Testis (tissue), 3 donors: ENCODE measurements around the gene ASB3. TPM values are rescaled to one million over a fixed set of nuclear protein-coding genes. Genes with fewer than 3 reads are reported as not detected.
A peak's percentile ranks its signal among the peaks of the same experiment; 100 is the strongest.
"Not testable (repeated sequence)": the region's sequence is repeated elsewhere in the genome, so short reads cannot be mapped to it uniquely, and the experiment has no call there.

Experiments used
- DNase-seq: peaks from one replicate; pipeline ENCODE4 v3.0.0-alpha.2; 2019
- H3K27ac ChIP-seq, 2 donors: fragments of 200-600 bp; sonication (generic); one replicate each; pipeline ENCODE4 v1.5.1; 2019
- H3K27me3 ChIP-seq: fragments of 200-600 bp; sonication (generic); one replicate; pipeline ENCODE4 v1.5.1; 2019
- H3K36me3 ChIP-seq: fragments of 200-600 bp; sonication (generic); one replicate; pipeline ENCODE4 v1.5.1; 2017; ENCODE audit warnings: low read depth; ENCODE audit errors: missing control alignments
- H3K4me1 ChIP-seq: fragments of 200-600 bp; sonication (generic); one replicate; pipeline ENCODE4 v1.5.1; 2019
- H3K4me3 ChIP-seq, 2 donors: fragments of 200-600 bp; sonication (generic); one replicate each; pipeline ENCODE4 v1.5.1; 2017 to 2019
- H3K9me3 ChIP-seq: fragments of 200-600 bp; sonication (generic); one replicate; pipeline ENCODE4 v1.5.1; 2017
- CTCF ChIP-seq, 3 experiments: fragments of 450-650 bp in 2 of 3; fragments of 200-600 bp in 1 of 3; sonication (generic) in 1 of 3; IDR thresholded peaks; one replicate each; pipeline ENCODE4 v1.5.1; 2016 to 2019; ENCODE audit warnings: antibody characterized with exemption in 3 of 3, mild to moderate bottlenecking in 2 of 3, moderate library complexity in 1 of 3
- POLR2A ChIP-seq: fragments of 450-650 bp; IDR thresholded peaks from one replicate; pipeline ENCODE4 v1.6.1; 2017; ENCODE audit warnings: antibody characterized with exemption, mild to moderate bottlenecking, moderate library complexity
- WGBS, 2 donors: methylation state at CpG; one replicate each; pipeline ENCODE4 v1.1.5; 2018; 5-methylcytosine and 5-hydroxymethylcytosine counted together
- intact Hi-C: fragments of 100-400 bp; cut with DNase I; formaldehyde crosslinking; loops from one replicate; pipeline ENCODE4 v1.15.1; 2023; ENCODE audit warnings: low total_unique reads
- polyA plus RNA-seq: library from polyadenylated mRNA; stranded (reverse); fragments of 350-450 nt; fragmentation: Illumina TruSeq; extraction: RNeasy Lipid Tissue Mini Kit (QIAGEN cat#74804); gene quantifications from one replicate; pipeline ENCODE4 v1.2.3, GENCODE V29; 2014; ENCODE audit warnings: low read depth, low replicate concordance; ENCODE audit not compliant: insufficient read depth
- total RNA-seq, 2 donors: library from RNA; depleted of rRNA; stranded (reverse); fragments of >200 nt; gene quantifications; one replicate each; pipeline ENCODE4 v1.2.3, GENCODE V29; 2016

The ASB3 gene
- total and polyA plus RNA-seq, 3 donors from 2014 or later, result 26.9 to 31.8 (median 29.0) TPM

- no peak overlapping the region for H3K27ac ChIP-seq
- TF ChIP-seq CTCF (IDR thresholded peaks at IDR 0.05) (no peak), POLR2A (no peak)
- intact Hi-C loops, result no loop called here
- no peaks in the 10 kb centered on the region for H3K27me3 ChIP-seq
- WGBS, 2 donors, result 49 to 61% methylated on average over 3 of the region's 3 CpGs
- no peak for DNase-seq
- H3K4me1 ChIP-seq, result peaks cover 14% of the 10 kb centered on the region
- H3K9me3 ChIP-seq, result no peaks in the 10 kb centered on the region
- no peak overlapping the region for H3K4me3 ChIP-seq
- no peaks in the 10 kb centered on the region for H3K36me3 ChIP-seq
Measured at GRCh38 chr2:53827398-53828175, 40.8 kb upstream of the ASB3 start.

- no peaks in the 10 kb centered on the region for H3K27me3 ChIP-seq
- no peaks in the 10 kb centered on the region for H3K9me3 ChIP-seq
- WGBS, 2 donors, result 27 to 46% methylated on average over 3 of the region's 3 CpGs
- no peak for TF ChIP-seq POLR2A
- TF ChIP-seq CTCF (IDR thresholded peaks at IDR 0.05), result no peak
- DNase-seq, result peak; percentile 45
- no peaks in the 10 kb centered on the region for H3K36me3 ChIP-seq
- H3K4me1 ChIP-seq, result peaks cover 14% of the 10 kb centered on the region
- H3K4me3 ChIP-seq, result no peak overlapping the region
- intact Hi-C loops, result no loop called here
- H3K27ac ChIP-seq, result peak overlapping the region in 1 of 2 donors; percentile 41
Measured at GRCh38 chr2:53826587-53827397, 40.0 kb upstream of the ASB3 start.

- intact Hi-C loops, result no loop called here
- TF ChIP-seq POLR2A (no peak), CTCF (IDR thresholded peaks at IDR 0.05) (no peak)
- peak overlapping the region in 1 of 2 donors; percentile 41 for H3K27ac ChIP-seq
- H3K4me3 ChIP-seq, result no peak overlapping the region
- H3K36me3 ChIP-seq, result no peaks in the 10 kb centered on the region
- H3K4me1 ChIP-seq, result peaks cover 14% of the 10 kb centered on the region
- DNase-seq, result no peak
- H3K9me3 ChIP-seq, result no peaks in the 10 kb centered on the region
- no peaks in the 10 kb centered on the region for H3K27me3 ChIP-seq
- WGBS, 2 donors, result 46 to 54% methylated on average over 1 of the region's 1 CpG
Measured at GRCh38 chr2:53826030-53826410, 39.3 kb upstream of the ASB3 start.

GRCh38 chr2:53823639-53824038, 36.9 kb upstream of the ASB3 start:
- 89 to 92% methylated on average over 9 of the region's 9 CpGs for WGBS, 2 donors
- H3K36me3 ChIP-seq, H3K9me3 ChIP-seq, H3K4me3 ChIP-seq, H3K27ac ChIP-seq, H3K27me3 ChIP-seq, intact Hi-C loops, DNase-seq: not testable (repeated sequence)
- peaks cover 14% of the 10 kb centered on the region for H3K4me1 ChIP-seq

GRCh38 chr2:53821810-53822209, 35.1 kb upstream of the ASB3 start:
- Histone ChIP-seq H3K4me1 (peaks cover 9% of the 10 kb centered on the region), H3K36me3 (no peaks in the 10 kb centered on the region), H3K27me3 (no peaks in the 10 kb centered on the region), H3K4me3 (no peak overlapping the region), H3K9me3 (no peaks in the 10 kb centered on the region), H3K27ac (no peak overlapping the region)
- WGBS, 2 donors, result 81 to 89% methylated on average over 6 of the region's 6 CpGs
- DNase-seq, result no peak
- TF ChIP-seq POLR2A (no peak), CTCF (IDR thresholded peaks at IDR 0.05) (no peak)
- intact Hi-C loops, result no loop called here
